Measurements from ENCODE around the gene TUT4. TPM values are rescaled to one million over a fixed set of nuclear protein-coding genes. Genes with fewer than 3 reads are reported as not detected.

The TUT4 gene
- total RNA-seq, 2 experiments from 2014 or later, result 70.8 to 72.4 TPM

- no peaks in the 10 kb centered on the region for H3K79me2 ChIP-seq (ENCODE audit: insufficient read depth, low read depth, low read length)
- no peaks in the 10 kb centered on the region for H3K9me3 ChIP-seq (ENCODE audit: low read length)
- TF ChIP-seq EZH2phosphoT487 (IDR thresholded peaks at IDR 0.05; ENCODE audit: borderline replicate concordance, low read depth, low read length), result no peak
- TF ChIP-seq, protein P1, sequence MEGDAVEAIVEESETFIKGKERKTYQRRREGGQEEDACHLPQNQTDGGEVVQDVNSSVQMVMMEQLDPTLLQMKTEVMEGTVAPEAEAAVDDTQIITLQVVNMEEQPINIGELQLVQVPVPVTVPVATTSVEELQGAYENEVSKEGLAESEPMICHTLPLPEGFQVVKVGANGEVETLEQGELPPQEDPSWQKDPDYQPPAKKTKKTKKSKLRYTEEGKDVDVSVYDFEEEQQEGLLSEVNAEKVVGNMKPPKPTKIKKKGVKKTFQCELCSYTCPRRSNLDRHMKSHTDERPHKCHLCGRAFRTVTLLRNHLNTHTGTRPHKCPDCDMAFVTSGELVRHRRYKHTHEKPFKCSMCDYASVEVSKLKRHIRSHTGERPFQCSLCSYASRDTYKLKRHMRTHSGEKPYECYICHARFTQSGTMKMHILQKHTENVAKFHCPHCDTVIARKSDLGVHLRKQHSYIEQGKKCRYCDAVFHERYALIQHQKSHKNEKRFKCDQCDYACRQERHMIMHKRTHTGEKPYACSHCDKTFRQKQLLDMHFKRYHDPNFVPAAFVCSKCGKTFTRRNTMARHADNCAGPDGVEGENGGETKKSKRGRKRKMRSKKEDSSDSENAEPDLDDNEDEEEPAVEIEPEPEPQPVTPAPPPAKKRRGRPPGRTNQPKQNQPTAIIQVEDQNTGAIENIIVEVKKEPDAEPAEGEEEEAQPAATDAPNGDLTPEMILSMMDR (conservative IDR thresholded peaks at IDR 0.05; ENCODE audit: low read length), result no peak
- no peak for DNase-seq (ENCODE audit: low spot score)
- no peak overlapping the region for H3K4me3 ChIP-seq (ENCODE audit: low read depth, low read length, poor library complexity, severe bottlenecking)
- H3K36me3 ChIP-seq (ENCODE audit: insufficient read depth, low read length), result peaks cover 100% of the 10 kb centered on the region
- ChIA-PET POLR2A (no interaction called here), CTCF (ENCODE audit: unreplicated experiment) (no interaction called here)
- H3K4me1 ChIP-seq (ENCODE audit: insufficient read depth, low read length, poor library complexity, severe bottlenecking), result no peaks in the 10 kb centered on the region
- no peaks in the 10 kb centered on the region for H4K20me1 ChIP-seq (ENCODE audit: insufficient read depth, low read length)
- no TSS peak for BruUV-seq (replicated peaks)
- H2AFZ ChIP-seq (ENCODE audit: low read length), result no peak overlapping the region
- no peak overlapping the region for H3K4me2 ChIP-seq (ENCODE audit: low read length)
- intact Hi-C loops (cut with micrococcal nuclease; ENCODE audit: unreplicated experiment), result no loop called here
- no peaks in the 10 kb centered on the region for H3K9me2 ChIP-seq (ENCODE audit: insufficient read depth, low read length)
- H3K27ac ChIP-seq (ENCODE audit: low read depth, low read length, poor library complexity, severe bottlenecking), result no peak overlapping the region
Measured at GRCh38 chr1:52385376-52385775, 167.5 kb downstream of the TUT4 start.

Other genes with a start within 250 kb of the TUT4 start
- 28.8 and 29.2 TPM in 2 replicates for gene CC2D1B, start 186.9 kb downstream of the TUT4 start, total RNA-seq (2014; rRNA removed; shearing (Covaris generic))
- gene CC2D1B, start 186.9 kb downstream of the TUT4 start, total RNA-seq (2022), result 38.1 and 42.5 TPM in 2 replicates
- 30.9 and 37.7 TPM in 2 replicates for gene ORC1, start 148.7 kb downstream of the TUT4 start, total RNA-seq (2014; rRNA removed; shearing (Covaris generic))
- 39.0 and 40.4 TPM in 2 replicates for gene ORC1, start 148.7 kb downstream of the TUT4 start, total RNA-seq (2022)
- 23.6 and 31.8 TPM in 2 replicates for gene PRPF38A, start 148.5 kb downstream of the TUT4 start, total RNA-seq (2014; rRNA removed; shearing (Covaris generic))
- gene PRPF38A, start 148.5 kb downstream of the TUT4 start, total RNA-seq (2022), result 82.3 and 83.4 TPM in 2 replicates
- gene GPX7, start 49.3 kb upstream of the TUT4 start, total RNA-seq (2014; rRNA removed; shearing (Covaris generic)), result not detected in 2 replicates
- not detected in 2 replicates for gene GPX7, start 49.3 kb upstream of the TUT4 start, total RNA-seq (2022)
- 0.13 and 0.69 TPM in 2 replicates for gene SHISAL2A, start 80.1 kb upstream of the TUT4 start, total RNA-seq (2014; rRNA removed; shearing (Covaris generic))
- 0.27 and 0.55 TPM in 2 replicates for gene SHISAL2A, start 80.1 kb upstream of the TUT4 start, total RNA-seq (2022)
- 6.6 and 7.0 TPM in 2 replicates for gene COA7, start 145.3 kb upstream of the TUT4 start, total RNA-seq (2014; rRNA removed; shearing (Covaris generic))
- gene COA7, start 145.3 kb upstream of the TUT4 start, total RNA-seq (2022), result 19.9 and 26.1 TPM in 2 replicates
- 8.5 and 11.2 TPM in 2 replicates for gene ZYG11B, start 173.4 kb upstream of the TUT4 start, total RNA-seq (2014; rRNA removed; shearing (Covaris generic))
- 13.9 and 15.9 TPM in 2 replicates for gene ZYG11B, start 173.4 kb upstream of the TUT4 start, total RNA-seq (2022)